Stimulated activated naive CD8-positive, alpha-beta T cell treated with anti-CD3 and anti-CD28 coated beads, Interleukin-15, Interleukin-2, amounts not matched to agents 100 U/mL and 50 U/mL, for 24 hours (primary cell): Measurements from ENCODE around the gene MKRN2.
A peak's percentile ranks its signal among the peaks of the same experiment; 100 is the strongest.
"Not testable (repeated sequence)": the region's sequence is repeated elsewhere in the genome, so short reads cannot be mapped to it uniquely, and the experiment has no call there.

ENCODE experiments used
- ATAC-seq: fragments of 150-1000 bp; cut with Tn5 transposase; one replicate; pipeline ENCODE4 v1.10.0; 2021
- DNase-seq: peaks from one replicate; pipeline ENCODE4 v3.0.0; 2021

The MKRN2 gene

GRCh38 chr3:12588039-12589009 is 31.4 kb downstream of the MKRN2 start:
- no peak for DNase-seq
- no peak for ATAC-seq

GRCh38 chr3:12590096-12590495 is 33.2 kb downstream of the MKRN2 start:
- DNase-seq (no peak), ATAC-seq (no peak)

- no peak for ATAC-seq
Observed at GRCh38 chr3:12591456-12591855, 34.6 kb downstream of the MKRN2 start.

GRCh38 chr3:12591997-12592715 is 35.3 kb downstream of the MKRN2 start:
- ATAC-seq (no peak), DNase-seq (no peak)

More at GRCh38 chr3:12591456-12591855, 34.6 kb downstream of the MKRN2 start:
- DNase-seq: no peak

GRCh38 chr3:12593473-12593872 is 36.6 kb downstream of the MKRN2 start:
- ATAC-seq (no peak), DNase-seq (no peak)

- DNase-seq (no peak), ATAC-seq (no peak)
Observed at GRCh38 chr3:12598890-12599289, 42.0 kb downstream of the MKRN2 start.

GRCh38 chr3:12601072-12601471 is 44.2 kb downstream of the MKRN2 start:
- DNase-seq (no peak), ATAC-seq (no peak)

GRCh38 chr3:12603969-12604368 is 47.1 kb downstream of the MKRN2 start:
- no peak for DNase-seq
- no peak for ATAC-seq

- ATAC-seq (no peak), DNase-seq (no peak)
Observed at GRCh38 chr3:12608376-12608775, 51.5 kb downstream of the MKRN2 start.

- ATAC-seq (no peak), DNase-seq (no peak)
Observed at GRCh38 chr3:12611117-12611516, 54.2 kb downstream of the MKRN2 start.

- no peak for ATAC-seq
- DNase-seq: no peak
Observed at GRCh38 chr3:12612514-12613226, 55.8 kb downstream of the MKRN2 start.

- ATAC-seq (peak; percentile 57), DNase-seq (peak; percentile 17)
Observed at GRCh38 chr3:12613250-12613649, 56.4 kb downstream of the MKRN2 start.

- DNase-seq (no peak), ATAC-seq (no peak)
Observed at GRCh38 chr3:12615266-12615665, 58.4 kb downstream of the MKRN2 start.

GRCh38 chr3:12618426-12618825 is 61.5 kb downstream of the MKRN2 start:
- no peak for DNase-seq
- no peak for ATAC-seq

- no peak for DNase-seq
- ATAC-seq: no peak
Observed at GRCh38 chr3:12620305-12620704, 63.4 kb downstream of the MKRN2 start.

- no peak for DNase-seq
- ATAC-seq: no peak
Observed at GRCh38 chr3:12620729-12621128, 63.8 kb downstream of the MKRN2 start.

GRCh38 chr3:12622335-12622734 is 65.4 kb downstream of the MKRN2 start:
- ATAC-seq (no peak), DNase-seq (no peak)

GRCh38 chr3:12624056-12624455 is 67.2 kb downstream of the MKRN2 start:
- ATAC-seq: no peak
- no peak for DNase-seq

GRCh38 chr3:12624964-12625363 is 68.1 kb downstream of the MKRN2 start:
- not testable (repeated sequence) for DNase-seq, ATAC-seq

GRCh38 chr3:12627370-12627769 is 70.5 kb downstream of the MKRN2 start:
- ATAC-seq: peak; percentile 24
- no peak for DNase-seq

- no peak for ATAC-seq
- DNase-seq: no peak
Observed at GRCh38 chr3:12628813-12629212, 71.9 kb downstream of the MKRN2 start.

- ATAC-seq (no peak), DNase-seq (no peak)
Observed at GRCh38 chr3:12629560-12629959, 72.7 kb downstream of the MKRN2 start.

- no peak for ATAC-seq
- DNase-seq: no peak
Observed at GRCh38 chr3:12630292-12630691, 73.4 kb downstream of the MKRN2 start.
